Uterus (tissue), 2 donors: ENCODE data around the gene GOLGA8N.

Experiments used
- POLR2A ChIP-seq, 2 donors: fragments of 450-650 bp; IDR thresholded peaks; one replicate each; pipeline ENCODE4 v1.6.1; 2016; ENCODE audit warnings: antibody characterized with exemption in 2 of 2, mild to moderate bottlenecking in 1 of 2, moderate library complexity in 1 of 2
- TF ChIP-seq, protein P1 (sequence below), 4 experiments: fragments of 200-600 bp in 2 of 4; fragments of 450-650 bp in 2 of 4; sonication (generic) in 2 of 4; IDR thresholded peaks; one replicate each; pipeline ENCODE4 v1.5.1; 2016 to 2019; ENCODE audit warnings: antibody characterized with exemption in 4 of 4, mild to moderate bottlenecking in 2 of 4, moderate library complexity in 1 of 4

GRCh38 chr15:32656091-32656490 lies 62.8 kb downstream of the GOLGA8N start:
- TF ChIP-seq, protein P1, sequence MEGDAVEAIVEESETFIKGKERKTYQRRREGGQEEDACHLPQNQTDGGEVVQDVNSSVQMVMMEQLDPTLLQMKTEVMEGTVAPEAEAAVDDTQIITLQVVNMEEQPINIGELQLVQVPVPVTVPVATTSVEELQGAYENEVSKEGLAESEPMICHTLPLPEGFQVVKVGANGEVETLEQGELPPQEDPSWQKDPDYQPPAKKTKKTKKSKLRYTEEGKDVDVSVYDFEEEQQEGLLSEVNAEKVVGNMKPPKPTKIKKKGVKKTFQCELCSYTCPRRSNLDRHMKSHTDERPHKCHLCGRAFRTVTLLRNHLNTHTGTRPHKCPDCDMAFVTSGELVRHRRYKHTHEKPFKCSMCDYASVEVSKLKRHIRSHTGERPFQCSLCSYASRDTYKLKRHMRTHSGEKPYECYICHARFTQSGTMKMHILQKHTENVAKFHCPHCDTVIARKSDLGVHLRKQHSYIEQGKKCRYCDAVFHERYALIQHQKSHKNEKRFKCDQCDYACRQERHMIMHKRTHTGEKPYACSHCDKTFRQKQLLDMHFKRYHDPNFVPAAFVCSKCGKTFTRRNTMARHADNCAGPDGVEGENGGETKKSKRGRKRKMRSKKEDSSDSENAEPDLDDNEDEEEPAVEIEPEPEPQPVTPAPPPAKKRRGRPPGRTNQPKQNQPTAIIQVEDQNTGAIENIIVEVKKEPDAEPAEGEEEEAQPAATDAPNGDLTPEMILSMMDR (IDR thresholded peaks at IDR 0.05), result no peak
- TF ChIP-seq POLR2A (IDR thresholded peaks at IDR 0.05), result no peak
